HCT116 (cell line): Measurements from ENCODE around the gene C19orf85. TPM values are rescaled to one million over a fixed set of nuclear protein-coding genes. Genes with fewer than 3 reads are reported as not detected.
A peak's percentile ranks its signal among the peaks of the same experiment; 100 is the strongest.

ENCODE experiments used
- ATAC-seq: fragments of 200-7000 bp; cut with Tn5 transposase; 2 replicates; pipeline ENCODE4 v1.9.1; 2020; ENCODE audit warnings: mild to moderate bottlenecking, moderate library complexity
- BruUV-seq: library from RNA; stranded (reverse); fragments of 400-500 nt; replicated peaks from 2 replicates; lab custom pipeline; 2021; lab: Mats Ljungman, UMichigan
- CTCF ChIA-PET: fragments of 300-600 bp; sonication (Branson Sonifier 250); formaldehyde crosslinking; loops from one replicate; lab custom pipeline; 2021; ENCODE audit warnings: antibody characterized with exemption; lab: Charles Lee
- POLR2A ChIA-PET: fragments of 300-600, 350-600 bp; sonication (Branson Sonifier 250); formaldehyde crosslinking; loops from one replicate; lab custom pipeline; 2021; ENCODE audit warnings: antibody characterized with exemption; lab: Charles Lee
- RAD21 ChIA-PET, 2 experiments: fragments of 300-600 bp; sonication (Branson Sonifier 250); formaldehyde crosslinking; loops; one replicate each; lab custom pipeline; 2023; ENCODE audit warnings: low total read pairs in 2 of 2; ENCODE audit not compliant: uncharacterized antibody in 2 of 2, unreplicated experiment in 2 of 2, low non-redundant PET in 1 of 2; lab: Charles Lee
- DNase-seq: peaks from one replicate; pipeline ENCODE4 v3.0.0-alpha.2; 2010; ENCODE audit warnings: low read depth, low spot score
- H2AFZ ChIP-seq: fragments of 200-600 bp; shearing (Covaris generic), sonication (generic); 2 replicates; pipeline ENCODE4 v1.6.1; 2017; ENCODE audit warnings: low read depth, mixed run types, mixed read lengths, antibody characterized with exemption, low read length; ENCODE audit not compliant: poor library complexity, severe bottlenecking
- H3K27ac ChIP-seq: 2 replicates; pipeline ENCODE4 v1.5.1; 2012; ENCODE audit warnings: low read depth, low read length
- H3K27me3 ChIP-seq: fragments of 200-600 bp; sonication (generic); 2 replicates; pipeline ENCODE4 v1.6.1; 2016; ENCODE audit warnings: mixed run types, low read length, mixed read lengths; ENCODE audit not compliant: insufficient read depth
- H3K36me3 ChIP-seq, 2 experiments: fragments of 200-500 bp in 1 of 2; fragments of 200-600 bp in 1 of 2; sonication (Bioruptor generic) in 1 of 2; sonication (generic) in 1 of 2; 2 replicates each; pipeline versions ENCODE4 v1.5.1 to v1.6.1; 2014 to 2016; ENCODE audit warnings: low read length in 2 of 2, inconsistent platforms in 1 of 2, mixed read lengths in 1 of 2, mixed run types in 1 of 2; ENCODE audit not compliant: insufficient read depth in 2 of 2, control insufficient read depth in 1 of 2
- H3K4me1 ChIP-seq, 2 experiments: fragments of 200-600 bp in 1 of 2; sonication (generic) in 1 of 2; 2 replicates each; pipeline versions ENCODE4 v1.5.1 to v1.6.1; 2012 to 2017; ENCODE audit warnings: low read length in 2 of 2, inconsistent platforms in 1 of 2, mild to moderate bottlenecking in 1 of 2, mixed read lengths in 1 of 2, mixed run types in 1 of 2, moderate library complexity in 1 of 2; ENCODE audit not compliant: insufficient read depth in 2 of 2, control insufficient read depth in 1 of 2
- H3K4me2 ChIP-seq: fragments of 200-600 bp; sonication (generic); 2 replicates; pipeline ENCODE4 v1.6.1; 2017; ENCODE audit warnings: mixed run types, low read length, mixed read lengths
- H3K4me3 ChIP-seq, 2 experiments: fragments of 200-600 bp in 1 of 2; sonication (generic) in 1 of 2; replicated peaks in 1 of 2; 2 replicates each; pipeline ENCODE4 v1.5.1; 2011 to 2016; ENCODE audit warnings: low read length in 2 of 2, control low read depth in 1 of 2, low read depth in 1 of 2, mild to moderate bottlenecking in 1 of 2, mixed read lengths in 1 of 2, mixed run types in 1 of 2
- H3K79me2 ChIP-seq: fragments of 200-600 bp; sonication (generic); 2 replicates; pipeline ENCODE4 v1.6.1; 2017; ENCODE audit warnings: mild to moderate bottlenecking, mixed run types, low read length, moderate library complexity, mixed read lengths; ENCODE audit not compliant: insufficient read depth
- H3K9ac ChIP-seq: fragments of 200-600 bp; sonication (generic); 2 replicates; pipeline ENCODE4 v1.6.1; 2016; ENCODE audit warnings: low read length, mixed read lengths
- H3K9me2 ChIP-seq: fragments of 200-600 bp; sonication (generic), shearing (Covaris generic); 2 replicates; pipeline ENCODE4 v1.6.1; 2017; ENCODE audit warnings: mixed run types, mild to moderate bottlenecking, moderate library complexity; ENCODE audit not compliant: insufficient read depth
- H3K9me3 ChIP-seq, 2 experiments: fragments of 200-500 bp in 1 of 2; fragments of 200-600 bp in 1 of 2; sonication (Bioruptor generic) in 1 of 2; sonication (generic) in 1 of 2; 2 replicates each; pipeline ENCODE4 v1.6.1; 2014 to 2017; ENCODE audit warnings: low read length in 2 of 2, mixed read lengths in 2 of 2, inconsistent platforms in 1 of 2, low read depth in 1 of 2, mild to moderate bottlenecking in 1 of 2, mixed run types in 1 of 2, moderate library complexity in 1 of 2; ENCODE audit not compliant: control insufficient read depth in 1 of 2, insufficient read depth in 1 of 2
- H4K20me1 ChIP-seq: fragments of 200-600 bp; sonication (generic), shearing (Covaris generic); 2 replicates; pipeline ENCODE4 v1.6.1; 2017; ENCODE audit warnings: mixed run types, mild to moderate bottlenecking, moderate library complexity; ENCODE audit not compliant: insufficient read depth
- EGR1 ChIP-seq: IDR thresholded peaks from 2 replicates; pipeline ENCODE4 v1.6.1; 2012; ENCODE audit warnings: low read depth
- SP1 ChIP-seq: IDR thresholded peaks from 2 replicates; pipeline ENCODE4 v1.6.1; 2012; ENCODE audit warnings: low read depth
- intact Hi-C: fragments of 100-400 bp; cut with micrococcal nuclease; formaldehyde crosslinking; loops from 2 replicates; pipeline ENCODE4 v1.10.0; 2022
- total RNA-seq: library from RNA; stranded (reverse); gene quantifications from one replicate; pipeline ENCODE4 v1.2.1, GENCODE V29; 2021; ENCODE audit not compliant: unreplicated experiment
- TF ChIP-seq, protein P1 (sequence below): IDR thresholded peaks from 2 replicates; pipeline ENCODE4 v1.6.1; 2012
- TF ChIP-seq, protein P2 (sequence below): IDR thresholded peaks from 2 replicates; pipeline ENCODE4 v1.6.1; 2012; ENCODE audit warnings: low read depth
- TF ChIP-seq, protein P3 (sequence below): IDR thresholded peaks from 2 replicates; pipeline ENCODE4 v1.6.1; 2012
- TF ChIP-seq, protein P4 (sequence below), 3 experiments: fragments of 200-600 bp in 1 of 3; sonication (generic) in 1 of 3; IDR thresholded peaks in 2 of 3; conservative IDR thresholded peaks in 1 of 3; 2 replicates each; pipeline ENCODE4 v1.5.1; 2012 to 2017; ENCODE audit warnings: low read depth in 2 of 3, low read length in 2 of 3, antibody characterized with exemption in 1 of 3, borderline replicate concordance in 1 of 3, control low read depth in 1 of 3, mild to moderate bottlenecking in 1 of 3, mixed read lengths in 1 of 3, mixed run types in 1 of 3, moderate library complexity in 1 of 3; ENCODE audit not compliant: insufficient read depth in 1 of 3

The C19orf85 gene
- total RNA-seq, 1 experiment from 2014 or later, result 0.34 TPM

DNA sequence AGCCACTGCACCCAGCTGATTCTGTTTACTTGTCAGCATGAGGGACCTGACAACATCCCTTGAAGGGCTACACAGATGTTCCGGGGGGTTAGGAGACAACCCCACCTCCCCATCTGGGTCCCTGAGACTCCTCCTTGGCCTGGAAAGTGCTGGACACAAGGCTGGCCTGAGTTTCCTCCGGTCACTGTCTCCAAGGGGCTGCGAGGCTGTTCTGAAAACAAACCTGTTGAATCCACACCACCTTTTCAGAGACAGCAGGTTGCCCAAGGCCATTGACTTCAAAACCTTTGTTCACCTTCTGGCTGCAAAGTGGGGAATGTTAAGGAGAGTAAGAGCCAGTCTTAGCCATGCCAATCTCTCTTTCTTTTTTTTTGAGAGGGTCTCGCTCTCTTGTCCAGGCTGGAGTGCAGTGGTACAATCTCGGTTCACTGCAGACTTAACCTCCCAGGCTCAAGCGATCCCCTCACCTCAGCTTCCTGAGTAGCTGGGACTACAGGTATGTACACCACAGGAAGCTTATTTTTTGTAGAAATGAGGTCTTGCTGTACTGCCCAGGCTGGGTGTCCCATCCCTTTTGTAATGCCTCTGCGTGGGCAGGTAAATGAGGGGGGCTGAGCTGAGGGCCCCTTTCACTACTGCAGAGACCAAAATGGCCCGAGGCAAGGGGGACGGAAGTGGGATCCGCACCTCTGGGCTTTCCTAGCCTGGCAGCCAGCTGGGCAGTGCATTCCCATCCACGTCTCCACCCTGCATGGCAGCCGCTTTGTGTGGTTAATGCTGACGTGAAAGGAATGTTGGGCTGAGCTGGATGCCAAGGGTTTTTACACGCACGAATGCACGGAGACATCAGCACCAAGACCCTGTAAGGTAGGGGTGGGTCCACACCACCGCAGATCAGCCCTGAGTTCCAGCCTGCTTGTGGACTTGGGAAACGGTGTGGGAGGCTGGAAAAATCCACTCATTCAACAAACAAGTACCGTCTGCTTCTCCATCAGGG lies 10.0 kb upstream of the C19orf85 start:
- Histone ChIP-seq H3K4me1 (peaks cover 37 to 58% of the 10 kb centered on the region in 2 experiments), H3K79me2 (peaks cover 44% of the 10 kb centered on the region), H3K4me3 (peak overlapping the region in 1 of 2 experiments; percentile 1; a peak in 1 of 4 replicates), H3K4me2 (peak overlapping the region; percentile 87), H2AFZ (no peak overlapping the region), H4K20me1 (no peaks in the 10 kb centered on the region), H3K9me3 (no peaks in the 10 kb centered on the region), H3K27ac (peak overlapping the region; percentile 98), H3K9ac (peak overlapping the region; percentile 90), H3K9me2 (no peaks in the 10 kb centered on the region), H3K36me3 (peaks cover 0 to 11% of the 10 kb centered on the region in 2 experiments; a peak in 2 of 4 replicates), H3K27me3 (no peaks in the 10 kb centered on the region)
- intact Hi-C loops, result no loop called here
- POLR2A ChIA-PET, result interaction anchor here (1.0 to 1.7 kb wide), 2 partner anchors 10 to 13 kb away, joined by 6 read pairs; partner anchors contain the start of genes ISOC2 and NAT14
- DNase-seq (no peak), ATAC-seq (no peak)
- CTCF ChIA-PET, result no interaction called here
- TF ChIP-seq, protein P1, sequence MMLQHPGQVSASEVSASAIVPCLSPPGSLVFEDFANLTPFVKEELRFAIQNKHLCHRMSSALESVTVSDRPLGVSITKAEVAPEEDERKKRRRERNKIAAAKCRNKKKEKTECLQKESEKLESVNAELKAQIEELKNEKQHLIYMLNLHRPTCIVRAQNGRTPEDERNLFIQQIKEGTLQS, result no peak
- TF ChIP-seq EGR1 (no peak), SP1 (no peak)
- TF ChIP-seq, protein P2, sequence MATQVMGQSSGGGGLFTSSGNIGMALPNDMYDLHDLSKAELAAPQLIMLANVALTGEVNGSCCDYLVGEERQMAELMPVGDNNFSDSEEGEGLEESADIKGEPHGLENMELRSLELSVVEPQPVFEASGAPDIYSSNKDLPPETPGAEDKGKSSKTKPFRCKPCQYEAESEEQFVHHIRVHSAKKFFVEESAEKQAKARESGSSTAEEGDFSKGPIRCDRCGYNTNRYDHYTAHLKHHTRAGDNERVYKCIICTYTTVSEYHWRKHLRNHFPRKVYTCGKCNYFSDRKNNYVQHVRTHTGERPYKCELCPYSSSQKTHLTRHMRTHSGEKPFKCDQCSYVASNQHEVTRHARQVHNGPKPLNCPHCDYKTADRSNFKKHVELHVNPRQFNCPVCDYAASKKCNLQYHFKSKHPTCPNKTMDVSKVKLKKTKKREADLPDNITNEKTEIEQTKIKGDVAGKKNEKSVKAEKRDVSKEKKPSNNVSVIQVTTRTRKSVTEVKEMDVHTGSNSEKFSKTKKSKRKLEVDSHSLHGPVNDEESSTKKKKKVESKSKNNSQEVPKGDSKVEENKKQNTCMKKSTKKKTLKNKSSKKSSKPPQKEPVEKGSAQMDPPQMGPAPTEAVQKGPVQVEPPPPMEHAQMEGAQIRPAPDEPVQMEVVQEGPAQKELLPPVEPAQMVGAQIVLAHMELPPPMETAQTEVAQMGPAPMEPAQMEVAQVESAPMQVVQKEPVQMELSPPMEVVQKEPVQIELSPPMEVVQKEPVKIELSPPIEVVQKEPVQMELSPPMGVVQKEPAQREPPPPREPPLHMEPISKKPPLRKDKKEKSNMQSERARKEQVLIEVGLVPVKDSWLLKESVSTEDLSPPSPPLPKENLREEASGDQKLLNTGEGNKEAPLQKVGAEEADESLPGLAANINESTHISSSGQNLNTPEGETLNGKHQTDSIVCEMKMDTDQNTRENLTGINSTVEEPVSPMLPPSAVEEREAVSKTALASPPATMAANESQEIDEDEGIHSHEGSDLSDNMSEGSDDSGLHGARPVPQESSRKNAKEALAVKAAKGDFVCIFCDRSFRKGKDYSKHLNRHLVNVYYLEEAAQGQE, result no peak
- TF ChIP-seq, protein P3, sequence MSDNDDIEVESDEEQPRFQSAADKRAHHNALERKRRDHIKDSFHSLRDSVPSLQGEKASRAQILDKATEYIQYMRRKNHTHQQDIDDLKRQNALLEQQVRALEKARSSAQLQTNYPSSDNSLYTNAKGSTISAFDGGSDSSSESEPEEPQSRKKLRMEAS, result no peak
- TF ChIP-seq, protein P4, sequence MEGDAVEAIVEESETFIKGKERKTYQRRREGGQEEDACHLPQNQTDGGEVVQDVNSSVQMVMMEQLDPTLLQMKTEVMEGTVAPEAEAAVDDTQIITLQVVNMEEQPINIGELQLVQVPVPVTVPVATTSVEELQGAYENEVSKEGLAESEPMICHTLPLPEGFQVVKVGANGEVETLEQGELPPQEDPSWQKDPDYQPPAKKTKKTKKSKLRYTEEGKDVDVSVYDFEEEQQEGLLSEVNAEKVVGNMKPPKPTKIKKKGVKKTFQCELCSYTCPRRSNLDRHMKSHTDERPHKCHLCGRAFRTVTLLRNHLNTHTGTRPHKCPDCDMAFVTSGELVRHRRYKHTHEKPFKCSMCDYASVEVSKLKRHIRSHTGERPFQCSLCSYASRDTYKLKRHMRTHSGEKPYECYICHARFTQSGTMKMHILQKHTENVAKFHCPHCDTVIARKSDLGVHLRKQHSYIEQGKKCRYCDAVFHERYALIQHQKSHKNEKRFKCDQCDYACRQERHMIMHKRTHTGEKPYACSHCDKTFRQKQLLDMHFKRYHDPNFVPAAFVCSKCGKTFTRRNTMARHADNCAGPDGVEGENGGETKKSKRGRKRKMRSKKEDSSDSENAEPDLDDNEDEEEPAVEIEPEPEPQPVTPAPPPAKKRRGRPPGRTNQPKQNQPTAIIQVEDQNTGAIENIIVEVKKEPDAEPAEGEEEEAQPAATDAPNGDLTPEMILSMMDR (IDR thresholded peaks at IDR 0.05 in 2 of 3, conservative IDR thresholded peaks at IDR 0.05 in 1 of 3; ENCODE audit: borderline replicate concordance in 1 of 3, insufficient read depth in 1 of 3, low read depth in 2 of 3, low read length in 2 of 3), result no peak
- RAD21 ChIA-PET, result interaction anchor here in 1 of 2 experiments (0.5 kb wide), 1 partner anchor 156 kb away, joined by 4 read pairs; no protein-coding TSS in a partner anchor
- BruUV-seq, result no TSS peak
